WTC11 (cell line): Measurements from ENCODE around the gene KRCC1. TPM values are rescaled to one million over a fixed set of nuclear protein-coding genes. Genes with fewer than 3 reads are reported as not detected.

Experiments used
- ATAC-seq: fragments of 200-7000 bp; cut with Tn5 transposase; 2 replicates; pipeline ENCODE4 v1.10.0; 2021; ENCODE audit warnings: mild to moderate bottlenecking, moderate library complexity
- CTCF ChIA-PET: fragments of 300-600 bp; sonication (Branson Sonifier 250); formaldehyde crosslinking; loops from one replicate; lab custom pipeline; 2021; ENCODE audit warnings: antibody characterized with exemption; lab: Charles Lee
- POLR2A ChIA-PET: fragments of 350-600 bp; sonication (Branson Sonifier 250); formaldehyde crosslinking; loops from one replicate; lab custom pipeline; 2021; ENCODE audit warnings: antibody characterized with exemption; lab: Charles Lee
- DNase-seq: peaks from one replicate; pipeline ENCODE4 v3.0.0; 2021; ENCODE audit warnings: low spot score
- H3K27ac Mint-ChIP-seq: 2 replicates; pipeline ENCODE4 v1.8.0; 2021; ENCODE audit warnings: mixed read lengths
- H3K27me3 Mint-ChIP-seq: 2 replicates; pipeline ENCODE4 v1.8.0; 2021; ENCODE audit warnings: low read depth, mild to moderate bottlenecking, moderate library complexity, mixed read lengths
- H3K36me3 Mint-ChIP-seq: 2 replicates; pipeline ENCODE4 v1.8.0; 2021; ENCODE audit warnings: mixed read lengths
- H3K4me1 Mint-ChIP-seq: 2 replicates; pipeline ENCODE4 v1.8.0; 2022; ENCODE audit warnings: mixed read lengths
- H3K4me3 Mint-ChIP-seq: 2 replicates; pipeline ENCODE4 v1.8.0; 2021; ENCODE audit warnings: mild to moderate bottlenecking, moderate library complexity, mixed read lengths
- H3K9me3 Mint-ChIP-seq: 2 replicates; pipeline ENCODE4 v1.8.0; 2021; ENCODE audit warnings: mixed read lengths
- ATF3 ChIP-seq: sonication (generic); formaldehyde crosslinking; conservative IDR thresholded peaks from 2 replicates; pipeline ENCODE4 v1.8.1; 2022; ENCODE audit warnings: mild to moderate bottlenecking, missing genetic modification reagents
- CBFB ChIP-seq: sonication (generic); formaldehyde crosslinking; IDR thresholded peaks from 2 replicates; pipeline ENCODE4 v1.8.1; 2022; ENCODE audit warnings: mild to moderate bottlenecking, low read depth, missing genetic modification reagents
- CREM ChIP-seq: sonication (generic); formaldehyde crosslinking; IDR thresholded peaks from 2 replicates; pipeline ENCODE4 v1.8.1; 2022; ENCODE audit warnings: mild to moderate bottlenecking, missing genetic modification reagents, moderate library complexity
- CTCF ChIP-seq: fragments of 200-600 bp; IDR thresholded peaks from 2 replicates; pipeline ENCODE4 v1.8.0; 2022; ENCODE audit warnings: antibody characterized with exemption
- E2F5 ChIP-seq: sonication (generic); formaldehyde crosslinking; IDR thresholded peaks from 2 replicates; pipeline ENCODE4 v1.8.1; 2022; ENCODE audit warnings: mild to moderate bottlenecking, moderate library complexity, missing genetic modification reagents
- ETV6 ChIP-seq: sonication (generic); formaldehyde crosslinking; IDR thresholded peaks from 2 replicates; pipeline ENCODE4 v1.8.1; 2022; ENCODE audit warnings: mild to moderate bottlenecking, missing genetic modification reagents
- GABPB1 ChIP-seq: sonication (generic); formaldehyde crosslinking; IDR thresholded peaks from 2 replicates; pipeline ENCODE4 v1.8.1; 2023; ENCODE audit warnings: mild to moderate bottlenecking, missing genetic modification reagents
- HMGXB4 ChIP-seq: sonication (generic); formaldehyde crosslinking; IDR thresholded peaks from 2 replicates; pipeline ENCODE4 v1.8.1; 2023; ENCODE audit warnings: mild to moderate bottlenecking, moderate library complexity, missing genetic modification reagents
- MAX ChIP-seq: sonication (generic); formaldehyde crosslinking; IDR thresholded peaks from 2 replicates; pipeline ENCODE4 v1.8.0; 2022; ENCODE audit warnings: mild to moderate bottlenecking, missing genetic modification reagents
- MLX ChIP-seq: sonication (generic); formaldehyde crosslinking; IDR thresholded peaks from 2 replicates; pipeline ENCODE4 v1.8.1; 2023; ENCODE audit warnings: mild to moderate bottlenecking, missing genetic modification reagents, moderate library complexity
- NFATC4 ChIP-seq: fragments of 250-450 bp; sonication (Bioruptor Pico); IDR thresholded peaks from 2 replicates; pipeline ENCODE4 v1.9.0; 2021; ENCODE audit warnings: mild to moderate bottlenecking
- NR1H2 ChIP-seq: sonication (generic); formaldehyde crosslinking; IDR thresholded peaks from 2 replicates; pipeline ENCODE4 v1.9.0; 2021; ENCODE audit warnings: mild to moderate bottlenecking, moderate library complexity, missing genetic modification reagents
- PRRX2 ChIP-seq: fragments of 250-450 bp; sonication (Bioruptor Pico); IDR thresholded peaks from 2 replicates; pipeline ENCODE4 v1.8.0; 2021; ENCODE audit warnings: mild to moderate bottlenecking
- SMAD4 ChIP-seq: sonication (generic); formaldehyde crosslinking; IDR thresholded peaks from 2 replicates; pipeline ENCODE4 v1.8.0; 2022; ENCODE audit warnings: mild to moderate bottlenecking, missing genetic modification reagents
- TEAD1 ChIP-seq: sonication (generic); formaldehyde crosslinking; IDR thresholded peaks from 2 replicates; pipeline ENCODE4 v1.8.0; 2022; ENCODE audit warnings: mild to moderate bottlenecking, missing genetic modification reagents
- USF1 ChIP-seq: sonication (generic); formaldehyde crosslinking; IDR thresholded peaks from 2 replicates; pipeline ENCODE4 v1.8.0; 2022; ENCODE audit warnings: mild to moderate bottlenecking, missing genetic modification reagents
- ZBTB43 ChIP-seq: sonication (generic); formaldehyde crosslinking; IDR thresholded peaks from 2 replicates; pipeline ENCODE4 v1.8.1; 2023; ENCODE audit warnings: mild to moderate bottlenecking, missing genetic modification reagents
- ZMAT4 ChIP-seq: fragments of 250-450 bp; sonication (Bioruptor Pico); IDR thresholded peaks from 2 replicates; pipeline ENCODE4 v1.9.0; 2021; ENCODE audit warnings: mild to moderate bottlenecking
- ZNF138 ChIP-seq: sonication (generic); formaldehyde crosslinking; conservative IDR thresholded peaks from 2 replicates; pipeline ENCODE4 v1.8.1; 2022; ENCODE audit warnings: mild to moderate bottlenecking, moderate library complexity, missing genetic modification reagents
- total RNA-seq: library from RNA; stranded (reverse); gene quantifications from 3 replicates; pipeline ENCODE4 v1.2.3, GENCODE V29; 2021

KRCC1 gene
- total RNA-seq, 1 experiment from 2014 or later: 7.6 TPM

- no peak for TF ChIP-seq HMGXB4 (CRISPR knock-in tag)
- TF ChIP-seq ZMAT4: no peak
- TF ChIP-seq GABPB1 (CRISPR knock-in tag): no peak
- no peak for TF ChIP-seq ZNF138 (CRISPR knock-in tag)
- TF ChIP-seq ZBTB43: no peak
- no peak for TF ChIP-seq CBFB (CRISPR knock-in tag)
- no peak for TF ChIP-seq MLX (CRISPR knock-in tag)
Measured at GRCh38 chr2:88077080-88077479, 21.5 kb upstream of the KRCC1 start (continued).

GRCh38 chr2:88074854-88075292 lies 19.3 kb upstream of the KRCC1 start:
- Mint-ChIP-seq H3K4me1 (peaks cover 5% of the 10 kb centered on the region; the same call in 1 of the 2 replicates), H3K27ac (no peak overlapping the region), H3K36me3 (peaks cover 6% of the 10 kb centered on the region; the same call in 1 of the 2 replicates), H3K9me3 (peaks cover 18% of the 10 kb centered on the region), H3K27me3 (no peaks in the 10 kb centered on the region), H3K4me3 (no peak overlapping the region)
- TF ChIP-seq CBFB (CRISPR knock-in tag): no peak
- TF ChIP-seq USF1 (CRISPR knock-in tag): no peak
- no peak for TF ChIP-seq CREM (CRISPR knock-in tag)
- TF ChIP-seq NFATC4 (CRISPR knock-in tag): no peak
- TF ChIP-seq MAX: no peak
- TF ChIP-seq CTCF: no peak
- TF ChIP-seq TEAD1 (CRISPR knock-in tag): no peak
- no peak for TF ChIP-seq ATF3
- no peak for TF ChIP-seq NR1H2
- no peak for TF ChIP-seq PRRX2 (CRISPR knock-in tag)
- no peak for TF ChIP-seq E2F5 (CRISPR knock-in tag)
- TF ChIP-seq SMAD4 (CRISPR knock-in tag): no peak
- TF ChIP-seq ETV6 (CRISPR knock-in tag): no peak
- DNase-seq: no peak
- ChIA-PET POLR2A (no interaction called here), CTCF (interaction anchor here (4.1 kb wide), 1 partner anchor 14 kb away, joined by 36 read pairs; no protein-coding TSS in a partner anchor)
- ATAC-seq: no peak
